GM12891 (cell line): ENCODE data around the gene HSD17B11.

Experiments used
- PAX5 ChIP-seq: IDR thresholded peaks from 2 replicates; pipeline ENCODE4 v1.6.1; 2011; ENCODE audit warnings: low read length, moderate library complexity, mild to moderate bottlenecking; ENCODE audit not compliant: insufficient read depth, severe bottlenecking
- POLR2A ChIP-seq: IDR thresholded peaks from 2 replicates; pipeline ENCODE4 v1.6.1; 2011; ENCODE audit warnings: low read depth, low read length, control low read depth
- POLR2AphosphoS5 ChIP-seq: IDR thresholded peaks from 2 replicates; pipeline ENCODE4 v1.6.1; 2011; ENCODE audit warnings: low read depth, low read length, control low read depth
- POU2F2 ChIP-seq: IDR thresholded peaks from 2 replicates; pipeline ENCODE4 v1.6.1; 2011; ENCODE audit warnings: low read depth, mild to moderate bottlenecking, control low read depth, low read length, moderate library complexity

DNA sequence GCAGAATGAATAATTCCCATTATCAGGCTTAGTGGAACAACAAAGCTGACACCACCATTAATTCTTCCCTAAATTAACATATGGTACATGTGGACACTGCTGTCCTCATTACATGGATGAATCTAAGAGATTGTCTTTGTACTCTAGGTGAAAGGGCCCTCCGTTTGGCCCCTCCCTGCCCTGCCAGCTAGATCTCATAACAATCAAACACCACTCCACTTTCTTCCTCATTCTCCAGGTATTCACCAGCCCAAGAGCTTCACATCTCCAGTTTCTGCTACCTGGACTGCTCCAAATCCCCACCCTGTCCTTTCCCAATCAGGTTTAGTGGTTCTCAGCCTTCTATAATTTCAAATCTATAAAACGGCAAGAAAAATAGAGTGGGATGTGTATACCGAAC lies 3.8 kb downstream of the HSD17B11 start:
- no peak for TF ChIP-seq PAX5
- no peak for TF ChIP-seq POLR2A
- TF ChIP-seq POU2F2 = no peak
- no peak for TF ChIP-seq POLR2AphosphoS5
